Ovary (tissue), 9 donors: ENCODE data around the gene CRABP2. TPM values are rescaled to one million over a fixed set of nuclear protein-coding genes. Genes with fewer than 3 reads are reported as not detected.

Experiments used
- DNase-seq, 5 donors: peaks; one replicate each; pipeline ENCODE4 v3.0.0-alpha.2; 2019 to 2020
- H3K27ac ChIP-seq, 2 donors: fragments of 200-600 bp; one replicate each; pipeline versions ENCODE4 v1.5.1 to v1.8.0; 2019 to 2022
- H3K27me3 ChIP-seq: fragments of 200-600 bp; one replicate; pipeline ENCODE4 v1.8.0; 2022
- H3K36me3 ChIP-seq: fragments of 200-600 bp; sonication (generic); one replicate; pipeline ENCODE4 v1.5.1; 2019
- H3K4me1 ChIP-seq: one replicate; pipeline ENCODE4 v1.8.1; 2013; ENCODE audit warnings: mild to moderate bottlenecking, moderate library complexity; ENCODE audit not compliant: insufficient read depth
- H3K4me3 ChIP-seq: fragments of 200-600 bp; sonication (generic); one replicate; pipeline ENCODE4 v1.5.1; 2017
- H3K9me3 ChIP-seq, 2 donors: fragments of 200-600 bp in 1 of 2; sonication (generic) in 1 of 2; one replicate each; pipeline versions ENCODE4 v1.5.1 to v1.8.1; 2013 to 2019; ENCODE audit warnings: mild to moderate bottlenecking in 1 of 2, moderate library complexity in 1 of 2
- CTCF ChIP-seq, 3 donors: fragments of 450-650 bp in 2 of 3; fragments of 200-600 bp in 1 of 3; IDR thresholded peaks; one replicate each; pipeline versions ENCODE4 v1.5.1 to v1.8.0; 2016 to 2022; ENCODE audit warnings: antibody characterized with exemption in 3 of 3, mild to moderate bottlenecking in 1 of 3
- EP300 ChIP-seq: sonication (generic); formaldehyde crosslinking; IDR thresholded peaks from one replicate; pipeline ENCODE4 v1.6.1; 2017; ENCODE audit warnings: antibody characterized with exemption
- POLR2A ChIP-seq: fragments of 450-650 bp; IDR thresholded peaks from one replicate; pipeline ENCODE4 v1.6.1; 2017; ENCODE audit warnings: antibody characterized with exemption, mild to moderate bottlenecking, moderate library complexity
- WGBS, 3 donors: extraction: QIAGEN DNeasy Blood & Tissue Kit in 1 of 3; methylation state at CpG; one replicate each; pipeline versions ENCODE4 v1.1.5 to v1.1.7; 2013 to 2017; 5-methylcytosine and 5-hydroxymethylcytosine counted together
- intact Hi-C, 4 donors: fragments of 100-400 bp; cut with DNase I; formaldehyde crosslinking; loops; one replicate each; pipeline versions ENCODE4 v1.11.0 to v1.15.1; 2022 to 2023
- polyA plus RNA-seq, 2 donors: library from polyadenylated mRNA; stranded (reverse); fragments of 200-250 nt in 1 of 2; fragments of 350-450 nt in 1 of 2; fragmentation: Illumina TruSeq in 1 of 2; extraction: RNeasy Lipid Tissue Mini Kit (QIAGEN cat#74804) in 1 of 2; gene quantifications; one replicate each; pipeline ENCODE4 v1.2.3, GENCODE V29; 2013 to 2014
- total RNA-seq, 7 donors: library from RNA; depleted of rRNA in 2 of 7; stranded (reverse); fragments of >200 nt in 2 of 7; fragmentation: NEBNext Ultra II Directional in 3 of 7; extraction: Animal tissue kit (Norgen Biotek cat#: 25700) in 3 of 7; gene quantifications; one replicate each; pipeline versions ENCODE4 v1.1.0 to v1.2.4, GENCODE V29; 2016 to 2023
- donor health status: DM: no; HTN: no; CAD: no; lungs with moderate emphysema.
- donor health status: DM: no; HTN: no; CAD: no.
- donor health status: Bipolar disorder and iron deficiency.
- donor health status: DM: yes; HTN: yes; CAD: no.
- donor health status: DM: no; HTN: no; CAD: no.
- donor health status: DM: yes; HTN: yes; CAD: no.

Gene CRABP2
- total and polyA plus RNA-seq, 9 donors = 1.4 to 31.5 (median 5.5) TPM

GRCh38 chr1:156662005-156662799 is 43.2 kb downstream of the CRABP2 start:
- WGBS, 3 donors = 64 to 68% (median 66%) methylated on average over 12 of the region's 12 CpGs
- Histone ChIP-seq H3K4me1 (no peaks in the 10 kb centered on the region), H3K27me3 (no peaks in the 10 kb centered on the region)

GRCh38 chr1:156660752-156661112 is 44.7 kb downstream of the CRABP2 start:
- Histone ChIP-seq H3K4me1 (no peaks in the 10 kb centered on the region), H3K36me3 (no peaks in the 10 kb centered on the region), H3K27me3 (no peaks in the 10 kb centered on the region), H3K9me3 (no peaks in the 10 kb centered on the region), H3K27ac (peak overlapping the region; percentile 22 to 52), H3K4me3 (no peak overlapping the region)
- no peak for TF ChIP-seq EP300
- TF ChIP-seq POLR2A = no peak
- intact Hi-C loops = loop anchor here in 1 of 4 donors (2.0 kb wide), 1 partner anchor 14 kb away; no protein-coding TSS in a partner anchor
- DNase-seq = no peak
- WGBS, 3 donors = 66 to 77% (median 75%) methylated on average over 2 of the region's 2 CpGs

More at GRCh38 chr1:156662005-156662799, 43.2 kb downstream of the CRABP2 start:
- intact Hi-C loops = no loop called here
- peak overlapping the region in 1 of 2 donors; percentile 22 for H3K27ac ChIP-seq
- no peaks in the 10 kb centered on the region for H3K9me3 ChIP-seq
- H3K4me3 ChIP-seq = no peak overlapping the region
- TF ChIP-seq CTCF (IDR thresholded peaks at IDR 0.05) (no peak), POLR2A (no peak), EP300 (no peak)
- no peak for DNase-seq
- no peaks in the 10 kb centered on the region for H3K36me3 ChIP-seq

- intact Hi-C loops = loop anchor here in 2 of 4 donors (2.0 to 10.0 kb wide), 3 partner anchors 15 to 203 kb away; no protein-coding TSS in a partner anchor
- no peaks in the 10 kb centered on the region for H3K27me3 ChIP-seq
- no peak for TF ChIP-seq EP300
- TF ChIP-seq CTCF (IDR thresholded peaks at IDR 0.05) = peak; percentile 88 to 97 (median 97)
- peak; percentile 10 for TF ChIP-seq POLR2A
- no peaks in the 10 kb centered on the region for H3K4me1 ChIP-seq
- 5 to 8% (median 5%) methylated on average over 38 of the region's 38 CpGs for WGBS, 3 donors
- no peaks in the 10 kb centered on the region for H3K9me3 ChIP-seq
- DNase-seq = peak; percentile 97 to 98 (median 97)
- peak overlapping the region; percentile 22 to 52 for H3K27ac ChIP-seq
- H3K36me3 ChIP-seq = no peaks in the 10 kb centered on the region
- H3K4me3 ChIP-seq = no peak overlapping the region
Observed at GRCh38 chr1:156659988-156660751, 45.2 kb downstream of the CRABP2 start.

GRCh38 chr1:156659661-156659987 is 45.8 kb downstream of the CRABP2 start:
- no peaks in the 10 kb centered on the region for H3K4me1 ChIP-seq
- WGBS, 3 donors = 14 to 15% (median 15%) methylated on average over 6 of the region's 6 CpGs
- intact Hi-C loops = loop anchor here in 2 of 4 donors (5.0 to 10.0 kb wide), 2 partner anchors 75 to 202 kb away; no protein-coding TSS in a partner anchor

More at GRCh38 chr1:156659661-156659987, 45.8 kb downstream of the CRABP2 start:
- Histone ChIP-seq H3K27me3 (no peaks in the 10 kb centered on the region), H3K4me3 (no peak overlapping the region), H3K27ac (no peak overlapping the region), H3K36me3 (no peaks in the 10 kb centered on the region), H3K9me3 (no peaks in the 10 kb centered on the region)
- no peak for TF ChIP-seq CTCF (IDR thresholded peaks at IDR 0.05)
- no peak for TF ChIP-seq POLR2A
- TF ChIP-seq EP300 = no peak
- peak in 1 of 5 donors; percentile 33 for DNase-seq
